ENCODE measurements around the gene CYS1.

The CYS1 gene

GRCh38 chr2:10071176-10071575 lies 9.0 kb downstream of the CYS1 start:
- no peak for DNase-seq

DNA sequence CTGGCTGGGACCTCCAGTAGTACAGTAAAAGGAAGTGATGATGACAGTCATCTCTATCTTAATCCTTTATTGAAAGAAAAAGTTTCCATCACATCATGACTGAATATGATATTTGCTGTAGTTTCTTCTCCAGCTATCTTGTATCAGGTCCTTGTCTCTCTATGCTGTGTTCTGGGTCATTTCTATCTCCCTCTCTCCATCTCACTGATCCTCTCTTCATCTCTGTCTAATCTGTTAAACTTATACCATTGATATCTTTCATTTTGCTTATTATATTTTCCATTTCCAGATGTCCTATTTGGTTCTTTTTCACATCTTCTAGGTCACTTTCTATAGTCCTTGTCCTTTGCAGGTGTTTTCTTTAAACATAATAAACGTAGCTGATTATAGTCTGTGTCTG lies 12.3 kb downstream of the CYS1 start:
- no peak for DNase-seq

GRCh38 chr2:10067330-10067729 lies 12.9 kb downstream of the CYS1 start:
- no peak for DNase-seq

GRCh38 chr2:10065773-10066055 lies 14.5 kb downstream of the CYS1 start:
- no peak for DNase-seq

GRCh38 chr2:10064932-10065772 lies 15.1 kb downstream of the CYS1 start:
- no peak for DNase-seq

GRCh38 chr2:10063566-10063965 lies 16.6 kb downstream of the CYS1 start:
- DNase-seq, result no peak

- no peak for DNase-seq
Measured at GRCh38 chr2:10062931-10063365, 17.3 kb downstream of the CYS1 start.

DNA sequence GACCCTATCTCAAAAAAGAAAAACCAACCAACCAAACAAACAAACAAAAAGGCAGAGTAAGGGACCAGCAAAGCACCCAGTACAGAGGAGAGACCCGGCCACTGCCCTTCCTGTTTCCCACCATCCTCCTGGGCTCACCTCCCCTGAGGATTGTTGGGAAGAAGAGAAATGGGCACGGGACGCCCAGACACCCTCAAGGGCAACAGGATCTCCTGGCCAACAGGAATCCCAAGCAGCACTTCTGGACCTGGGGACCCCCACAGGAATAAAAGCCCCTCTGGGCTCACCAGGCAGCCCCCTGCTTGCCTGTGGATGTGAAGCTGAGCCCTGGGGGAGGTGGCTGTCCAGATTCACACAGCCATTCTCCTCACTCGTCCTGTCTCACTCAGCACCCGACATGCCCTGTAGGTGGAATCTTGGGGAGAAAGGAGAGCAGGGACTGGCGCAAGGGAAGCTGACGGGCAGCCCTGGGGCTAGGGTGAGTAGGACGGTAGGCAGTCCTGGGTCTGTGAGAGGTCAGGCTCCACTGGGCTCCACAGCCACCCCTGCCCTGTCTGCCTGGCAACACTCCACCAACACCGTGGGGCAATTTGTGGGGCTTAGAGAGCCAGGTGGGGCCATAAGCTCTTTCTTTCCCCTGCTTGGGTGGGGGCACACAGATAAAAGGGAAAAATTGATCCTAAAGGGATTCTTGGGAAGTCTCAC lies 18.8 kb downstream of the CYS1 start:
- no peak for DNase-seq

GRCh38 chr2:10059552-10060335 lies 20.5 kb downstream of the CYS1 start:
- DNase-seq, result no peak

DNA sequence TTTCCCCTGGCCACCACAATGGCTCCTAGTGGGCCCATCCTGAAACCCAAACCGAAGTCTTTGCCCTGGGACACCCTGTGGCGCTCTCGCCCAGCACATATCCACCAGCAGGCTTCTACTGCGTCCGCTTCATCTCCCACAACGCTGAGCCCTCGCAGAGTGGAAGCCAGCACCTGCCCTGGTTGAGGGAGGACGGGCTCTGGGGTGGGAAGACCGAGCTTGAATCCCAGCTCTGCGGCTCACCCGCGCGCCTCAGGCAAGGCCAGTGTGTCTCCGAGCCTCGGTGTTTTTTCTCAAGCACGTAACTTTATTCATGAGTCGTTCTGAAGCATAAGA lies 21.2 kb downstream of the CYS1 start:
- no peak for DNase-seq

DNA sequence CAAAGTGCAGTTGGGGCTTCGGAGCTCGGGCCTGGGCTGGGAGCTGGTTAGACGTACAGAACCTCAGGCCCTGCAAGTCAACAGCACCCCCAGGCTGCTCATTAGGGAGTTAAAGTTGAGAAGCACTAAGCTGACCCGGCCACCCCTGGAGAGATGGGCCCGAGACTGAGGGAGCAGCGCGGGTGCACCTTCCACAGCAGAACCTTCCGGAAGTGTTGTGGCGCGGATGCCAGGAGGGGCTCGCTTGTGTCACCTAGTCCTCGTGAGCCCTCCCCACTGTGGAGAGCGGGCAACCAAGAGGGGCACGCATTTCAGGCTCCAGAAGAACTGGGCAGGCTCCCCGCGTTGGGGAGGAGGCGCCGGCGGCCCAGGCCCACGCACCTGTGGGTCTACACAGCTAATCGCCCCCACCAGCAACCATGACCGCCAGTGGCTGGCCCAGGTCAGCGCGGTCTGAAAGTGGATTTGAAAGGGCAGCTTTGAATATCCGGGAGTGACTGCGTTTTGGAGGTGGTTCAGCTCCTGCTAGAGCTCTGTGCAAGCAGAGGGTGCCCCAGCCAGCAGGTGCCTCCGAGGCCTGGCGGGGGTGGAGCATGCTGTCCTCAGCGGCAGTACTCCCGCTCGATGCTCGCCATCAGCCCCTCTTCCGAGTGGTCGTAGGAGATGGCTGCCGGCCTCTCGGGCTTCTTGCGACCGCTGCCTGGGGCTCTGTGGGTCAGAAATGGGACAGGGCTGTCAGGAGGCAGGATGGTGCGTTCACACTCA lies 21.8 kb downstream of the CYS1 start:
- DNase-seq, result no peak

GRCh38 chr2:10057231-10058107 lies 22.7 kb downstream of the CYS1 start:
- DNase-seq, result no peak

DNA sequence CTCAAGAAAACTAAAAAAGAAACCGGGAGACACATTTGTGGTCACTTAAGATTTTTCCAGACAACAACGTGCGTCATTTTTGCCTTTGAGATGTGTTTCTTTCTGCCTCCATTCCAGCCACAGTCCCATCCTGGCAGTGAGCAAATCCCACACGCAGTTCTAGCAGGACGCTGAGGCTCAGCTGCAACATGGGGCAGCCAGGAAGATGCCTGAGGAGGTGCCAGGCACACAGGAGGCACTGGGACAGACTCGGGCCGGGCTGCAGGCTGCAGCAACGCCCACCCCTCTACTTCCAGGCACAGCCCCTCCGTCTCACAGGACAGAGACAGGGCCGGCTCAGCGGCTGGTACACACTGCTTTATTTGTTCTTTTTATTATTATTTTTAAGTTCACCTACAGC lies 23.8 kb downstream of the CYS1 start:
- DNase-seq, result no peak

DNA sequence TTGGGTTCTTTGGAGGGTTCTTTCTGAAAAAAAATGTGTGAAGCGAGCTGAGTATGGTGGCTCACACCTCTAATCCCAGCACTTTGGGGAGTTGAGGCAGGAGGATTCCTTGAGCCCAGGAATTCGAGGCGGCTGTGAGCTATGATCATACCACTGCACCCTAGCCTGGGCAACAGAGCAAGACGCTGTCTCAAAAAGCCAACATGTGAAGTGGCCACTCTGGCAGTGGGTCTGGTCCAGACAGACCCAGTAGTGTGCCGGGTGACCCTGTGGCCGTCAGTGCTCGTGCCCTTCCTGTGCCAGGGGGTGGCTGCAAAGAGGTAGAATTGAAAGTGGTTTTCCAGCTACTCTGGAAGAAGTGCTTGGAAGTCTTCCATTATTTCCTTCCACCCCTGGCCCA lies 25.2 kb downstream of the CYS1 start:
- no peak for DNase-seq

- no peak for DNase-seq
Measured at GRCh38 chr2:10054424-10054823, 25.8 kb downstream of the CYS1 start.

DNA sequence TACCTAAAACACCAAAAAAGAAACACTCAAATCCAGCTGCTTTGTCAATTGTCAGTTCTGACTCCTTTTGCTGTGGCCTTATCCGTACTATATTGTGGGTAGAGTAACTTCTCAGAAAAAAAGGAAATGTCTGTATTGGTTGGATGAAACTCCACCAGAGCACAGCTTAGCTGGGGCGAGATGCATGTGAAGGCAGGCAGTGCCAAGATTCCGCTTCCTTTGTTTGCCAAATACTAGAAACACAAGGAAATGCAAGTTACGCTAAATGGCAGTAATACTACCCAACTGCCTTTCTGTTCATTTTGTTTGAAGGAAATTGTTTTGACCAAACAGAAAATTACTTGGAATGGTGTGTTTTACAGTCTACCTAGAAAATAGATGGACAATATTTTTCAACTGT lies 26.9 kb downstream of the CYS1 start:
- DNase-seq, result no peak

- no peak for DNase-seq
Measured at GRCh38 chr2:10052216-10052615, 28.0 kb downstream of the CYS1 start.

- no peak for DNase-seq
Measured at GRCh38 chr2:10048501-10049171, 31.6 kb downstream of the CYS1 start.

- DNase-seq, result no peak
Measured at GRCh38 chr2:10047616-10048500, 32.4 kb downstream of the CYS1 start.

GRCh38 chr2:10046931-10047330 lies 33.3 kb downstream of the CYS1 start:
- DNase-seq, result no peak
